HG02763 (cell line): Measurements from ENCODE around the gene SKA3.

ENCODE experiments used
- ATAC-seq: cut with Tn5 transposase; IDR thresholded peaks from one replicate; pipeline ENCODE4 v1.9.1; 2021; ENCODE audit warnings: mild to moderate bottlenecking, moderate library complexity; ENCODE audit not compliant: unreplicated experiment

Gene SKA3

GRCh38 chr13:21117104-21117809 is 59.1 kb downstream of the SKA3 start:
- no peak for ATAC-seq

DNA sequence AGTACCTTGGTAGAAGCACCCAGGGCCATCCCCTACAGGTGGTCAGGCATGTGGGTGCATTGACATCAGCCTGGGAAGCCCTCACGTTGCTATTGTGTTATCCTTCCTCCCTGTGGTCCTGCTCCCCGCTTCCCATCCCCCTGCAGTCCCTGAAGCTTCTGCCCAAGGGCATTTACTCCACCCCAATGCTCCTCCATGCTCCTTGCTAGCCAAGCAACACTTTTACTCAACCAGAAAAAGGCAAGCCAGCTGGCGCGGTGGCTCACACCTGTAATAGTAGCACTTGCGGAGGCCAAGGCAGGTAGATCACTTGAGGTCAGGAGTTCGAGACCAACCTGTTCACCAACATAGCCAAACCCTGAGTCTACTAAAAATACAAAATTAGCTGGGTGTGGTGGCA is 60.2 kb downstream of the SKA3 start:
- no peak for ATAC-seq

DNA sequence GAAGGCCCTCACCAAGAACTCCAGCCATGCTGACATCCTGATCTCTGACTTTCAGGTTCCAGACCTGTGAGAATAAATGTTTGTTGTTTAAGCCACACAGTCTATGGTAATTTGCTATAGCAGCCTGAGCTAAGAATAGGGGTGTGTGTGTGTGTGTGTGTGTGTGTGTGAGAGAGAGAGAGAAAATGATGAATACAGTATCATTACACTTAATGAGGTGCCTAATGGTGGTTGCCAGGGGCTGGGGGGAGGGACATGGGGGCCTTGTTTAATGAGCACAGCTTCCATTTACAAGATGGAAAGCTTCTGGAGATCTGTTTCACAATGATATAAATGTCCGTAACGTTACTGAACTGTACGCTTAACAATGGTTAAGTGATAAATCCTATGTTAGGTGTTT is 61.1 kb downstream of the SKA3 start:
- ATAC-seq = no peak

DNA sequence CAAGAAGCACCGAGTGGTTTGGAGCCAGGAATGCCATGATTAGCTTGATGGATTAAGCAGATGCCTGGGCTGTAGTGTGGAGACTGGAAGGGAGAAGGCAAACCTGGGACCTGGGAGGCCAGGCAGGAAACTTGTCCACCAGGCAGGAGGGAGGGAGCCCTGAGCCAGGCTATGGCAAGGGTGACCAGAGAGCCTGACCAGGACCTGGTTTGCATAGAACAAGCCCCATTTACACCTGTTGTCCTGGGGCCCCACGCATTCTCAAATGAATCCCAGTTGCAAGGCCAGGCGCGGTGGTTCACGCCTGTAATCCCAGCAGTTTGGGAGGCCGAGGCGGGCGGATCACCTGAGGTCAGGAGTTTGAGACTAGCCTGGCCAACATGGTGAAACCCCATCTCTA is 64.8 kb downstream of the SKA3 start:
- no peak for ATAC-seq

- ATAC-seq = no peak
Measured at GRCh38 chr13:21109168-21109567, 67.2 kb downstream of the SKA3 start.

DNA sequence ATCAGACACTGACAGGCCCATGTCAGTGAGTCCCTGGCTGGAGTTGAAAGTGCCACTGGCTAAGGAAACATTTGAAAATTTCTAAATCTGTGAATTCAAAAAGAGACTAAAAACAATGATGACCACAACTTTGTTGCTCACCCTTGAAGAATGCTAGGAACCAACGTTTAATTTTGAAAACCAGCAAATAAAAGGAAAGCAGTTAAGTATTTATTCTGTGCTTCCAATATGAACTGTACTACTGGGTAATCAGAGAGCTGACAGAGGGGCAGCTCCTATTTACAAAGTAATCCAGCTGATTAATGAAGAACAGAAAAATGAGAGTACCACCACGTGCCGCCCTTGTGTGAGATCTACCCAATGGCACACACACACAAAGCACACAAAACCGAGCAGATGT is 70.3 kb downstream of the SKA3 start:
- no peak for ATAC-seq

DNA sequence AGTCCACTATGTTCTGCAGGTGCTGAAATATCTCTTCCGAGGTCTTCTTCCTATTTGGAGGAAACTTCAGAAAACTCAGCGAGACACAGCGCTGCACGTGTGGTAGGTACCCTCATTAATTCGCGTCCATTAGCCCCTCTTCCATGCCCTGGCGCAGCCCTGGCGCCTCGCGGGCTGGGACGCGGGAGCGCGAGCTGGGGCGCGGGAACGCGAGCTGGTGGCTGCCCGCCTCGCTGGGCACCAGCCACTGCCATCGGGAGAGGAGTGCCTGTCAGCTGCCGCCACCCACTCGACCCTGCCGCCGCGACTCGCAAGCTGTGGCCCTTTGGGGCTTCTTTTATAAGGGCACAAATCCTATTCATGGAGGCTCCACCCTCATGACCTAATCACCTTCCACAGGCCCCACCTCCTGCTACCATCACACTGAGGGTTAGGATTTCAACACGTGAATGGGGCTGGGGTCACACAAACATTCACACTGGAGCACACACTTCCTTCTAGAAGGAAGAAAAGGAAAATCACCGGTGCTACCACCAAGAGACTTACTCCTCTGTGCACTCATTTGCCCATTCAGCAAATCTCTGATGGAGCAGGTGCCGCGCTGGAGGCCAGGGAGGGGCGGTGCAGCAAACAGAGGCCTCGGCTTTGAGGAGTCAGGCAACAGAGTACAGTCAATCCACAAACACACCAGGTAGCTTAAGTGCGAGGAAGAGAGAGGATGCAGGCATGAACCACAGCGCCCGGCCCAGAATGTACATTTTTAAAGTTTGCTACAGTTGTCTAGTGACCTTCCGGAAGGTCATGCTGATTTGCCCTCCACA is 71.9 kb downstream of the SKA3 start:
- no peak for ATAC-seq
